ENCODE measurements around the gene WWOX.

The WWOX gene

DNA sequence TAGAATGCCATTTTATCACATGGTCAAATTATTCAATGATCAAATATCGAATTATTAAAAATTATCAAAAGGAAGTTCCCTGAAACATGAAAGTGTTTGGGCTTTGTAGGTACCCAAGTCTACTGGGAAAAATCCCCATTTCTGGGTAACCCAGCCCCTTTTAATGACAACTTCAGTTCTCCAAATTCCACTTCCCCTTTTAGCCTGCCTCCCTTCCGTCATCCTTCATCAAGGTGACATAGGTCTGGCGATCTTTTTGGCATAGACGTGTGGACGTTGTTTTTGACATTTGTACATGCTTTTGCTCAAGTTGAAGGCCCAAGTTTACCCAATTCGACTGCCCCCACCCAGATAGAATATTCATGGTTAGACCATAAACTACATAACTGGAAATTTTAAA is 840.1 kb downstream of the WWOX start:
- DNase-seq: no peak

DNA sequence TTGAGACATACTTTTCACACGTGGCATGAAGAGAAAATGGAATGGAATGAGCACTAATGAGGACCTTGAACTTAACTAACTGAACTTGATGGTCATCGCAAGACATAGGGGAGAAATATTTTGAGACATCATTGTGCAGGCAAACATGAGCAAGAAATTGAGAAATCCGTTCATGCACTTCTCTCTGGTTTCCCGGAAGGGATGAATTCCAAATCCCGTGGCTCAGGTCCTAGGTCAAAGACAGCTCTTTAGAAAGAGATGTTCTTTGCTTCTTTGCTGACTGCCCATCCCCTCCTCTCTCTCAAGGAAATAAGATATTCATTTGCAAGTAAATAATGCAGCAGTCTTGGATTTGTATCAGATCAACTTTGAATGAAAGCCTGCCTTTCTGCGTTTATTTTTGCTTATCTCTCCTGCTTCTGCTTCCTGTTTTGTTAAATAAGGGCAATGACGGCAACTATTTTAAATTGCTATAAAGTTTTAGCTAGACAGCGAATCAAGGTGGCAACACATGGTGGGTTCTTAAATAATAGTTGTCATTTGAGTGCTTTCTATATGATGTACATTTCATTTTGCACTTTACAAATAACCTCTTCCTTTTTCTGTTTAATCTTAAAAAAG is 843.3 kb downstream of the WWOX start:
- DNase-seq: no peak

DNA sequence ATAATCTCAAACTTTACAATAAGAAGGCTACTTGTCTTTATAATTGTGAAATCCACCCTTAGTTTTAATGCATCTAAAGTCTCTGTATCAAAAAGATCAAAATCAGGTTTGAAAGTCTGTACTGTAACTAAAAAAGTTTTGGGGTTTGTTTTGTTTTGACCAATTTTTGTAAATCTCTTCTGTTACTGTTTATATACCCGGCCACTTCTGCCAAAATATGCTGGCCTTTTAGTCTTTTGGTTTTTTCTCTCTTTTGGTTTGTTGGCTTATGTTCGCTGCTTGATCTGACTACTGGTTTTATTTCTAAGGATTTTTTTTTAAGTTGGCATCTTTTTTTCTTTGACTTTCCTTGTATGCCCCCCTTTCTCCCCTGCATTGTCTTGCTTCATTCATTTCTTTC is 845.9 kb downstream of the WWOX start:
- DNase-seq: no peak

DNA sequence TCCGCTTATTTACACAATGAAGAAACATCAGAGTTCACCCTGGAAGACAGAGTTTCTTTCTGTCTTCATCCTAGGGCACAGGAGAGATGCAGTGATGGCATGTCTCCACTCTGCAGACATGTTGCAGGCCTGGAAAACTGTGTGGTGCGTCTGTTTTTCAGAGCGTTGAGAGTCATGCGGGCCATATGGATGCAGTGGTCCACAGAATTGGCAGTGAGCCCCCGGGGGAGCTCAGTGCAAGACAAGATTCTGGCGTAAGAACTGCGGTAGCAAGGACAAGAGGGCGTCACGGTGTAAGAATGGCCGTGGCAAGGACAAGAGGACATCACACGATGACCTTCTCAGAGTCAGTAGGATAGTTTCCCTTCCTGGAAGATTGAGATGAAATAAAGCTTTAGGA is 847.1 kb downstream of the WWOX start:
- DNase-seq: no peak

DNA sequence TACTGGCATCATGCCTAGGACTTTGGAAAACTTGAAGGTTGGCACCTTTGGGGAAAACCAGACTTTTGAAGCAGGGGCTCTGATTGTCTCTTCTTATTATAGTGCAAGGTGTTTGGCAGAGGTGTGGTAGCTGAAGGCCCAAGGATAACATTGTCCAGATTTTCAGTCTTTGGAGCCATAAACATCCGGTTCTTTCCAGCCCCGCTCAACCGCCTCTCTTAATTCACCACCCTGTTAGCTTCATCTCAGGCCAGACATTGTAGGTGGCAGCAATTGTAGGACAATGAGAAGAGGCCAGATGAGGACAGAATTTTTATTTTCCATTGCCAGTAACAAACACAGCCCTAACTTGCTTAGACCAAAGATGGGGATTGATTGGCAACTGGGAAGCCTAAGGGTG is 851.3 kb downstream of the WWOX start:
- no peak for DNase-seq

DNA sequence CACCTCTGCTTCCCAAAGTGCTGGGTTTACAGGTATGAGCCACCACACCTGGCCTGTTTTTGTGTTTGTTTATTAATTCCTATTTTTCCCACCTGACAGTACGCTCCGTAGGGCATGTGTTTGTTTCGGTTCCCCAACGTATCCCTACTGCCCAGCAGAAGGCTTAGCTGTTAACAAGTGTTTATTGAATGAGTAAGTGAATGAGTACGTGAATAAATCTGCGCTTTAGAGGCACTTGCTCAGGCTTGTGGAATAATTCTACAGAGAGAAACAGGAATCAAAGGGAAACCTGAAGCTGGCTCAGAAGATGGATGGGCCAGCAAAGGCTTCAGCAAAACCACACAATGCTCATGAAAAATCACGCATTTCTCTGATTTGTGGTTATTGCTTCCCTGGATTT is 853.2 kb downstream of the WWOX start:
- DNase-seq: no peak

DNA sequence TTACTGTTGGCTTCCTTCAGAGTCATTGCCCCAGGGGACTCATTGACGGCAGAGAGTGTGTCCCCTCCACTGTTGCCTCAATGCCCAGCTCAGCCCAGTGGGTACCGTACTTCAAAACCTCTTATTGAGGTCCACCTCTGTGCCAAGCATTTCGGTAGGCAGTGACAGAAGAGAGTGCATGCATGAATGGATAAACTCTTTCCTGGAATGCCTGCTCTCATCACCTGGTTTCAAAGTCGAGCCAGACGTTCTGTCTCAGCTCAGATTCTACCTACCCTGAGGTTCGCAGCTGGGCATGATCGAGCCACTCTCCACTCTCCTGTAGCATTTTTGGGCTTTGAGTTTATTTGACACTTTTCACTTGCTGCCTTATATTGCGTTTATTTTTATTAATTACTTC is 854.1 kb downstream of the WWOX start:
- DNase-seq: no peak

DNA sequence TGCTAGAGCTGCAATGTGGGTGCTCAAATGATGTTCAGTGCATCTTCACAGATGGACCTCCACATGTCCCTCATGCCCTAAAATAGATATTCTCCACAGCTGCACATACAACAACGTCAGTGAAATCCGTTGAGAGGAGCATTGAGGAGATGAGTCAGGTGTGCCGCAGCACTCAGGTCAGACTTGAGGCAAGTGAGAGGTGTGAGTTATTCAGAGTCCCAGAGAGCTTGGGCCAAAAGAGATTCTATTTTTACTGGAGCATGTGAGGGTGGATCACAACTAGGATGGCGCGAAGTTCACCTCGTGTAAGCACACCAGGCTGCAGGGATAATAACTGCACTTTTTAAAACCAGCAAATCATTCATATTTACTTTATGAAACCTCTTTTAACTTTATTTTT is 855.8 kb downstream of the WWOX start:
- no peak for DNase-seq

DNA sequence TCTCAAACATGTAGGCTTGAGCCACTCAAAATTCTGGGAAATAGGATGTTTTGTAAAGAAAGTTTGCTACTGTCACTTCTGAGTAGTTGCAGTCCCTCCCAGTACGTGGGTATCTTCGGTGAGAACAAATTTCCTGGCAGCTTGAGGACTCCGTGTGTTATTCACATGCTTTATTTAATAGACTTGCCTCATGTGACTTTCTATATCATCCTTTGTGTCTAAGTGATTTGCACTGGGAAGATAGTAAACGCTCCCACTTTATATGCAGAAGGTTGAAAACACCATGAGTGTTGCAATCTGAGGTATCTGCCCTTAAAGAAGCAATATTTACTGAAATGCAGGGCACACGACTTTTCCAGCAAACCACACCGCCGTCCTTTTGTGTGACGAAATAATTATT is 857.4 kb downstream of the WWOX start:
- DNase-seq: no peak

DNA sequence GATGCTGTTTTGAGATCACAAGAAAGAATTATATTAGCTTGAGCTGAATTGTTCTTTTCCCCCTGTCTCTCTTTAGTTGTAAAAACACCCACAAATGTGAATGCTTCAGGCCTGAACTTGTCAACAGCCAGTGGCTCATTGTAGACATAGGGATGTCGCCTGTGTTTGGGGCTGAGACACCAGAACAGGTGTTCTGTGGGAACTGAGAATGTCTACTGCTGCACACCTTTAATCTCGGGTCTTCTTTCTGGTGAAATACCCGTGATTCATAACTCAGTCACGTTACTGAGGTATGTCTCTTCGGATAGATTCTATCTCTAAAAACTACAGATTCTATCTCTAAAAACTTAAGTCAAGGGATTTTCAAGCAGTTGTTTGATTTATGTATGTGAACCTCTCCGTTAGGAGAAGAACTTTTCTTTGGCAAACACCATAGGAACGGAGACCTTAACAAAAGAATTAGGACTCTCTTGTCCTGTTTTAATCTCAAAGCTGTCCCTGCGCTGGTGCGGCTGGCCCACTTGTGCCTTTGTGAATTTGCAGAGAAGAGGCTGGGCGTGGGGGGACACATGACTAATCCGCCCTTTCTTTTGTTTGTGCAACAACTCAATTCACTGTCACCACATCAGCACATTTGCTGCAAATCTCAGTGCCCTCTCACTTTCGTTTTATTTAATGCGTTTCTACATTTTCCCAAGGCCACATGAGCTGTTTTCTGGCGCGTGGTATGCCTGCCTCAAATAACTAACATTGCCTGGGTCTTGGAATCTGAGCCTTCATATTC is 858.1 kb downstream of the WWOX start:
- DNase-seq: no peak

DNA sequence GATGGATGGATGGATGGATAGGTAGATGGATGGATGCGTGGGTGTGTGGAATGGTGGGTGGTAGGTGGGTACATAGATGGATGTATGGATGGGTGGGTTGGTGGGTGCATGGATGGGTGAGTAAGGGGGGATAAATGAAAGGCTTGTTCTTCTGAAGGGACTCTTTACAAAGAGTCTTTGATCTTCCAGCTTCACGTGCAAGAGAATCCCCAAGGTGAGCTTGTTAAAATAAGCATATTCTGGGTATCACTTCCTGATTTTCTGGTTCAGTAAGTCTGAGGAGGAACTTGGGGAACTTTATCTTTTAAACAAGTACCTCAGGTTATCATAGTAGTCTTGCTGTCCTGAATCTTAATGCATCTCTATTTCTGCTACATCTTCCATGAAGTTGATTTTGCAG is 862.0 kb downstream of the WWOX start:
- no peak for DNase-seq

DNA sequence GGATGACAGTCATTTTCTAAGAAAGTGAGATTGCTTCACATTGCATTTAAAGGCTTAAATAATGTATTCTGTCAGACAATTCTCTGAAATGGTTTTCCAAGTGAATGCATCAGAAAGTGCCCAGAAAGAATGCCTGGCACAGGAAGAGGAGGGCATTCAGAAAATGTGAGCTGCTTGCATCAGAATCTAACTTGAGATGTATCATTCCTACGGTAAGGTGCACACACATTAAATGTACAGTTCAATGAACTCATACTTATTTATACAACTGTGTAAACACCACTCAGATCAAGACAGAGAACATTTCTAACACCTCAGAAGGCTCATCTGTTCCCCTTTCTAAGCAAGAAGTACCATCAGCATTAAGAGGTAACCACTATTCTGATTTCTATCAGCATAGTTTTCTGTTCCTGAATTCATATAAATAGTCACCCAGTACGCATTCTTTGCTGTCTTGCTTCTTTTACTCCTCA is 863.0 kb downstream of the WWOX start:
- no peak for DNase-seq

DNA sequence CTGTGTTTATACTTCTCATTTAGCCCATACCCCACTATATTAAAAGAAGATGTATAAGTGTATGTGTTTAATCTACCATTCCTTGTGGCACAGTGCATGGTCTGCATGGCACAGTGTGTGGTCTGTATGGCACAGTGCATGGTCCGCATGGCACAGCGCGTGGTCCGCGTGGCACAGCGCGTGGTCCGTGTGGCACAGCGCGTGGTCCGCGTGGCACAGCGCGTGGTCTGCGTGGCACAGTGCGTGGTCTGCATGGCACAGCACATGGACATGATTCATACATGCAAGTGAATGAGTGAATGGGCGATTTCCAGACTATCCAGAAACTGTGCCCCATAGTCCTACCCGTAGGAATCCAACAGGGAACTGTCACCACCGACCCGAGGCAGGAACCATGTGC is 868.5 kb downstream of the WWOX start:
- DNase-seq: no peak

DNA sequence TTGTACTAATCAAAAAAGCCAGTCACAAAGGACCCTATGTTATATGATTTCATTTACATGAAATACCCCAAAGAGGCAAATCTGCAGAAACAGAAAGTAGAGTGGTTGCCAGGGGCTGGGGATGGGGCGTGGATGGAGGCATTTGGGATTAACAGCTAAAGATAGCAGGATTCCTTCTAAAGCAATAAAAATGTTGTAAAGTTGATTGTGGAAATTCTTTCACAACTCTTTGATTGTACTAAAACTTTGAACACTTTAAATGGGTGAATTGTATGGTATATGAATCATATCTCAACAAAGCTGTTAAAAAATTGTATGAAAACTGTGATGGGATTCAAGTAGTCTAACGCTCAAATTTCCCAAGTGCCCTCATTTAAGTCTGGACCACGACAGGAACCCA is 870.3 kb downstream of the WWOX start:
- no peak for DNase-seq

DNA sequence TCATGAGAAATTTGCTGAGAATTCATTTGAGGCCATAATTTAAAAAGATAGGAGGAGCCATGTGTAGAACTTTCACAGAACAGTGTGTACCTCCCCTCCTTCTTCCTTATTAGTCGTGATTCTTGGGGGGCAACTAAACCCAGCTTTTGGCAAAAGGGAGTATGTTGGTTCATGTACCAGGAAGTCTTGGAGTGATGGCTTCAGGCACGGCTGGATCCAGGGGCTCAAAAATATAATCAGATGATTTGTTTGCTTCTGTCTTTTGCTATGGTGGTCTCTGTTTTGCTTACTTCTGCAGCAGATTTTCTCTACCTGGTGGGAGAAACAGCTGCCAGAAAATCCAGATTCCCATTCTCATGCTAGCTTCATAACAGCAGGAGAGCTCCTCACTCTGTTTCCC is 871.2 kb downstream of the WWOX start:
- DNase-seq: no peak

DNA sequence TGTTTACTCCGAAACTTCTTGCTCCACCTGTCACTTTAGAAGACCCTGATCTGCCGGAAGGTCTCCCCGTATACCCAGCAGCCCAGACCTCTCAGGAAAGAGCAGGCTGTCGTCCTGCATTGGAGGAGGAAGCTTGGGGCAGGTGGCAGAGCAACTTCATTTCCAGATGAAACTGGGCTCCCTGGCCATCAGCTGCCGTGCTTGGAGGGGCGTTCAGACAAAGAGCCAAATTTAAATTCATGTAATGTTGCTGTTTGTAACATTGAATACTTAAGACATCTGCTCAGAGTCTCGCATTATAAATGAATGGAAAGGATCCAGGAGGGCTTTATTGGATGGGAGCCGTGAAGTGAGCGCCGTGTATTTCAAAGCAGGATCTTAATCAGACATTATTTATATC is 872.6 kb downstream of the WWOX start:
- no peak for DNase-seq

DNA sequence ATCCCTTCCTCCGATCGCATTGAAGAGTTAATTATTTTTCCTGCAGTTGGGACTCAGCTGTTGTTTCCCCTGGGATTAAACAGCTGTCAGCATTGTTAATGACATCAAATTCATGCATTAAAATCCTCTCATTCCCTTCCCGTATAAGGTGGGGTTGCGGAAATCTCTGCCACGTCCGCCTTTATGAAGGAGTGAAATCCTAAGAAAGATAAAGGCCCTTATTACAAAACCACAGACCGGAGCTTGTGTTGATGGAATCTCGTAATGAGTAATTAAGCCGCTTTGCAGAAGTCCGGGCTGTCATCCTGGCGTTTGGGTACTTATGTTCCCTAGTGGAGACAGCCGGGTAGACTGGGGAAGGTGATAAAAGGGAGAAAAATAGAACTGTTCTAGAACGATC is 873.5 kb downstream of the WWOX start:
- no peak for DNase-seq

DNA sequence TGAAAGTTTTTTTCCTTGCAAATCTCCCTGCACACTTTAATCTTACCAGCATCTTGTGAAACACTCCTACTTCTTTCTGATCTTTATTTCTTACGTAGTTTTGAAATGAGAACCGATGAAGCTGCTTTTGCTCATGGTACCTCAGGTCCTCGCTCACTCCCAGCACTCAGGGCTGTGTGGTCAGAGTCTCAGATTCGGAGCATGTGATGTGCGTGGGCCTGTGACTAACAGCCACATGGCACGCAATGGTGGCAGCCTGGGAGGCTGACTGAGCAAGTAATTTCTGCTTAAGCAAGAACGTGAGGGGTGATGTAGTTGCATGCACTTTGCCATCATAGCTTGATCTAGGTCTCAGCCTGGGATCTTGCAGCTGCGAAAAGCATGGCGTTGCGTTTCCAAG is 876.8 kb downstream of the WWOX start:
- no peak for DNase-seq

DNA sequence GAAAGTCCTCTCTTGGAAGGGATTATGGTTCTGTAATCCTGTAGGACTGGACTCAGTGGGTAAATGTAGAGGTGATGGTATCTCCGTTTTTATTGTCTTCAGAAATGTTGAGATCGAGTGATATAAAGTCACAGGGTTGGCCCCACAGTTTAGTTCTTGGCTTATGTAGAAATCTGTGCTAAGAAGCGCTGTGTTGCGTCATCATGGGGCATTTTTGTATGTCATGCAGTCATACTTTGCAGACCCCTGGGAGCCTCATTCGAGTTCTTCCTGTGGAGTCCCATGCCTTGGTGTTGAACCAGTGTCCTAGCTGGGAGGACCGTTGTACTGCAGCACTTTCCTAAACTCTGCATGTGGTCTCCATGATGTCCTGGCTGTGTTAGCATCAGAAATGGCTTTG is 881.4 kb downstream of the WWOX start:
- DNase-seq: no peak

DNA sequence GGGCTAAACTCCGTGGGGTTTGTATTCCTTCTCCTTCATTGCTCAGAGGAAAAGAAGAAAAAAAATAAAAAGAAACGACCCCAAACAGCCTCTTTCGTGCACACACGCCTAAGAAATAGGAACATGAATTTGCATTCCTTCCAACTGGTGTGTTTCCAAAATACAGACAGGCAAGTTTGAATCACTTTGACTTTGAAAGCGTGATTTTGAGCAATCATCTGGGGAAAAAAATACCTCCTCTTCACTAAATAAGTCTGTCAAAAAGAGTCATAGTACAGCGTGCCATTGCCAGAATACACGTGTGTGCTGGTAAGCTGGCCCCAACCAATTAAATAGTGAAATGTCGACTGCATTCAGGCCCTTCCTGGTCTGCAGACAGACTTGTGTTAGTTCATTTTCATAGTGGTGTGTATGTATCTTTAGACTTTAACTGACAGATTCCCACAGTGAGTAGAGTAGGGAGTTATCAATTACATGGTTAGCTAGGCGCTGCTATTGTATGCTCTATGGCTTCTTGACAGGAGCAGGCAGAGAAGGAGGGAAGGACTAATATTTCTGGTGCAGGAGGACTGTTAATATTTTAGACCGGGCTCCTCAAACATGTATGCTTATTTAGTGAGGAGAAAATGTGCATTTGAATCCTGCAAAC is 882.8 kb downstream of the WWOX start:
- DNase-seq: no peak

DNA sequence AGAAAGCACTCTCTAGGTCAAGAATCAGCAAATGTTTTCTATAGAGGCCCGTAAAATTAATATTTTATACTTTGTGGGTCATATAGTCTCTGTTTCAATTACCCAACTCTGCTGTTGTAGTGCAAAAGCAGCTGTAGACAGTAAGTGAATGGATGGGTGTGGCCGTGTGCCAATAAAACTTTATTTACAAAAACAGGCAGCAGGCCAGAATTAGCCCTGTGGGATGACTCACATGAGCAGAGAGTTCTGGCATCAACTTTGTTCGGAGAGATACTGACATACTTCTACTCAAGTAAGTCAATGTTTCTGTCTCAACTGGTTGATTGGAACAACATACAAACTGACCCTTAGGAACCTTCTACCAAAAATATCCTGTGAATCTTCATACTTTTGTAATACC is 884.9 kb downstream of the WWOX start:
- no peak for DNase-seq

DNA sequence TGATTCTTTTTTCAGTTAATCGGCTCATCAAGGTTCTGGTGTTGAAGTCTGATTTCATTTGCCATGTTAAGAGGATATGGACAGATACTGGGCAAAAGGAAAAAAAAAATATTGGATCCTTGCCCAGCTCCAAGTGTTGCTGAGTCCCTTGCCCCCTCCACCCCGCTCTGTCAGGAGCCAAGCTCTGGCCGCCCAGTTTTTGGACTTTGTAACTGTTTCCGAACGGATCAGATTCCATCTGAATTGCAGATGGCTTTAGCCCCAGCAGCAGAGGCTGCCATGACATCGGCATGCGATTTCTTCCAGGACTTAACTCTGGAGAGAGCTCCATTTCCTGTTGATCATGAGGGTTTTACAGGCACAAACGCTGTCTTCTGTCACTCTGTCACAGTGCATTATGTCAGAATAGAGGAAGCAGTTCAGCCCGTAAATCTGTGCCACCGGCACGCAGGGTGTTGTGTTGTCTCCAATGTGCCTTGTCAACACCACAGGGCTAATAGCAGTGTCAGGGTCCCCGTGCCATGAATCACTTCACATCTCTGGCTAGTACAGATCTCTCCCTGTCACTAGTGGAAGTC is 885.5 kb downstream of the WWOX start:
- no peak for DNase-seq

DNA sequence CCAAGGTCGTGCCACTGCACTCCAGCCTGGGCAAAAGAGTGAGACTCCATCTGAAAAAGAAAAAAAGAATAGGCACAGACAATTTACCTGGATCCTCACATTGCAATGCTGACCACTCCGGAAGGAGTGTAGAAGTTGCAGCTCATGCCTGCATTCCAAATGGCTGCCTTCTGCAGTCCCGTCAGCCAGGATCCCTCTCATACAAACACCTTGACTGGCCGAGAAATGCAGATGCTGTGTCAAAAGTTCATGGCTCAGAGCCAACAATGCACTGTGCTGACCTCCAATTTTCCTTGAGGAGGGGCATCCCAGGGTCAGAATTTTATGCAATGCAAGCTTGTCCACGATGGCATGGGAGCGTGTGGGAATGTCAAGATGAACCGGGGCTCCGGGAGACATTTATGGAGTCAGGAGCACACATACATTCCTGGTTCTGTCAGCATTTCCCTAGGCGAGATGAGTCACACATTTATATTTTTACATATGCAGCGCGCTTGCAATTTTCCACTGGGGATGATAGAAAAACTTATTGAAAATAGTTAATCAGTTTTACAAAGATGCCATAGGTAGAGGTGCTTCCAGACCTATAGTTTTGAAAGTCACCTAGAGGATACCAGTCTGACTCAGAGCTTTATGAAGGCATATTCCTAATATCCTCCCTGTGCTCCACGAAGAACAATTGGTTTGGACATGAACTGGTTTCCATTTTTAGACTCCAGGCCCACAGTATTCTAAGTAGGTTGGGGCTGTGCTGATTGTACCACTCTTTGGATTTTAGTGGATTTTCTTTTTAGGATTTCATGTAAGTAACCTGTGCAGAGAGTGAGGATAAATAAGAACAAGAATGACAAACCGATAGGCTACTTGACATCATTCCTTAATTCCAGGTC is 886.5 kb downstream of the WWOX start:
- no peak for DNase-seq

All from NCI-H446 (cell line).